Left ventricle myocardium inferior (tissue), 1 donor: ENCODE results near the gene ARHGAP25. TPM values are rescaled to one million over a fixed set of nuclear protein-coding genes. Genes with fewer than 3 reads are reported as not detected.
A peak's percentile ranks its signal among the peaks of the same experiment; 100 is the strongest.

ENCODE experiments used
- DNase-seq: peaks from one replicate; pipeline ENCODE4 v3.0.0-alpha.2; 2020
- H3K27ac ChIP-seq: fragments of 200-600 bp; replicated peaks from 2 replicates; pipeline ENCODE4 v1.8.0; 2021
- H3K27me3 ChIP-seq: fragments of 200-600 bp; 2 replicates; pipeline ENCODE4 v1.8.0; 2021; ENCODE audit warnings: low read depth
- H3K36me3 ChIP-seq: fragments of 200-600 bp; 2 replicates; pipeline ENCODE4 v1.8.0; 2021
- H3K4me1 ChIP-seq: fragments of 200-600 bp; 2 replicates; pipeline ENCODE4 v1.8.0; 2021
- H3K4me3 ChIP-seq: fragments of 200-600 bp; 2 replicates; pipeline ENCODE4 v1.8.0; 2021; ENCODE audit warnings: mild to moderate bottlenecking, moderate library complexity
- H3K9me3 ChIP-seq: fragments of 200-600 bp; replicated peaks from 2 replicates; pipeline ENCODE4 v1.8.0; 2021
- intact Hi-C: fragments of 100-400 bp; cut with micrococcal nuclease; formaldehyde crosslinking; loops from one replicate; pipeline ENCODE4 v1.11.0; 2022
- total RNA-seq: library from RNA; stranded (reverse); fragmentation: NEBNext Ultra II Directional; extraction: Animal tissue kit (Norgen Biotek cat#: 25700); gene quantifications from one replicate; pipeline ENCODE4 v1.2.1, GENCODE V29; 2021
- TF ChIP-seq, protein P1 (sequence below): fragments of 200-600 bp; IDR thresholded peaks from 2 replicates; pipeline ENCODE4 v1.8.0; 2021; ENCODE audit warnings: antibody characterized with exemption, mild to moderate bottlenecking, borderline replicate concordance
- donor health status: DM: no; HTN: yes; CAD: no; lungs with severe emphysema.

ARHGAP25 gene
- total RNA-seq, 1 donor from 2014 or later = 5.3 TPM

DNA sequence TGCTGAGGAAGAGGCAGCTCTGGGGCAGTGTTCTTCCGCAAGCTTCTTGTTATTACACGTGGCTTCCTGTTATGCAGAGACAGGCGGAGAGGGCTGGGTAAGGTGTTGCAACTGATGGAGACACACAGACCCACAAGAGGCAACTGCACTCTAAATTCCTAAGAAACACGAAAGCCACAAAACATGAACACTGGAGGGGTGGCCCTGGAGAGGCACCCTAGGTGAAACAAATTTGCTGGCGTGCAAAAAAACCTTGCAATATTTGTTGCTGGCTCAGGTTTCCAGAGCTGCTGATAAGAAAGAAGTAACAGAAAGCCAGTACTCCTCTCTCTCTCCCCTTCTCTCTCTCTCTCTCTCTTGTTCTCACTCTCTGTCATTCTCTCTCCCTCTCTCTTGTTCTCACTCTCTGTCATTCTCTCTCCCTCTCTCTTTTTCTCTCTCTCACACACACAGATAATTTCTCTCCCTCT lies 31.8 kb downstream of the ARHGAP25 start:
- Histone ChIP-seq H3K4me1 (peaks cover 46% of the 10 kb centered on the region), H3K4me3 (no peak overlapping the region), H3K27me3 (no peaks in the 10 kb centered on the region), H3K9me3 (no peaks in the 10 kb centered on the region), H3K36me3 (no peaks in the 10 kb centered on the region), H3K27ac (peak overlapping the region; percentile 58)
- peak; percentile 27 for DNase-seq
- intact Hi-C loops = no loop called here
- TF ChIP-seq, protein P1, sequence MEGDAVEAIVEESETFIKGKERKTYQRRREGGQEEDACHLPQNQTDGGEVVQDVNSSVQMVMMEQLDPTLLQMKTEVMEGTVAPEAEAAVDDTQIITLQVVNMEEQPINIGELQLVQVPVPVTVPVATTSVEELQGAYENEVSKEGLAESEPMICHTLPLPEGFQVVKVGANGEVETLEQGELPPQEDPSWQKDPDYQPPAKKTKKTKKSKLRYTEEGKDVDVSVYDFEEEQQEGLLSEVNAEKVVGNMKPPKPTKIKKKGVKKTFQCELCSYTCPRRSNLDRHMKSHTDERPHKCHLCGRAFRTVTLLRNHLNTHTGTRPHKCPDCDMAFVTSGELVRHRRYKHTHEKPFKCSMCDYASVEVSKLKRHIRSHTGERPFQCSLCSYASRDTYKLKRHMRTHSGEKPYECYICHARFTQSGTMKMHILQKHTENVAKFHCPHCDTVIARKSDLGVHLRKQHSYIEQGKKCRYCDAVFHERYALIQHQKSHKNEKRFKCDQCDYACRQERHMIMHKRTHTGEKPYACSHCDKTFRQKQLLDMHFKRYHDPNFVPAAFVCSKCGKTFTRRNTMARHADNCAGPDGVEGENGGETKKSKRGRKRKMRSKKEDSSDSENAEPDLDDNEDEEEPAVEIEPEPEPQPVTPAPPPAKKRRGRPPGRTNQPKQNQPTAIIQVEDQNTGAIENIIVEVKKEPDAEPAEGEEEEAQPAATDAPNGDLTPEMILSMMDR = no peak

DNA sequence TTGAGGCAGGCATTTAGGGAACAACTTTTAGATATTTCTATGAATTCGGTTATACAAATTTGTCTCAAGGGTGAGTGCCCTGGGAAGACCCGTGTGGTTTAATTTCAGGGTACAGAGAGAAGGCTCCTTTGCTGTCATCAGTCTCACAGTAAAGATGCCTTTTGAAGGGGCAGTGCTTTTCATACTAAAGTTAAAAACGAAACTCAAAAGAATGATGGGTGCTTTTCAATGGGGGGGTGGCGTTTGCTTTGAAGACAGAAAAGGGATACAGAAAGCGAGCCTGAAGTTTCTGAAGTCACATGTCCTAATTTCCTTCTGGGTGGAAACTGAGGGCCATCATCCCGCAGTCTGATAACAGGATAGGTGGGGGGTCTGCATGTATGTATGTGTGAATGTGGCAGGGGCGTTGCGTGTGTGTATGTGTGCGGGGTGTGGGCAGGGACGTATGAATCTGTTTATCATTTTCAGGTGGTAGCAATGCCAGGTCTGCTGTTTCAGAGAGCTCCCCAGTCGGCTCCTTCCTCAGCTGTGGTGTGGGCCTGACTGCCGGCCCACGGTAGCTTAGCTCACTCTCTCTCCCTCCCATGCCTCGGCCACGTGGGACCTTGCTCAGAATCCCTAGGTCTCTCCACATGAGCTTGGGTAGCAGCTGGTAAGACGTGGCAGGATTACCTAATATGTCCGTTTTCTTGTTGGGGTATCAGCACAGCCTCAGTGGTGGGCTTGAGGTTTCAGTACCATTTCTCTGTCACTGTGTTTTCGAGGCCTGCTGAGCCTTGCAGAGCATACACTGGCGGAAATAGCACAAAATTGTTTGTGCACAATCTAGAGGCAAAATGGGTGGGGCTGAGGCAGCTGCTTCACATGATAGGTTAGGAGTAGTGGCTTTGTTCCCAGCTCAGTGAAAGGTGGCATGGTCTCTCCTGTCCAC lies 32.7 kb downstream of the ARHGAP25 start:
- DNase-seq = no peak
- Histone ChIP-seq H3K27ac (peak overlapping the region; percentile 58), H3K9me3 (no peaks in the 10 kb centered on the region), H3K4me3 (no peak overlapping the region), H3K4me1 (peaks cover 55% of the 10 kb centered on the region), H3K36me3 (no peaks in the 10 kb centered on the region), H3K27me3 (no peaks in the 10 kb centered on the region)
- TF ChIP-seq, protein P1 = no peak
- intact Hi-C loops = no loop called here

DNA sequence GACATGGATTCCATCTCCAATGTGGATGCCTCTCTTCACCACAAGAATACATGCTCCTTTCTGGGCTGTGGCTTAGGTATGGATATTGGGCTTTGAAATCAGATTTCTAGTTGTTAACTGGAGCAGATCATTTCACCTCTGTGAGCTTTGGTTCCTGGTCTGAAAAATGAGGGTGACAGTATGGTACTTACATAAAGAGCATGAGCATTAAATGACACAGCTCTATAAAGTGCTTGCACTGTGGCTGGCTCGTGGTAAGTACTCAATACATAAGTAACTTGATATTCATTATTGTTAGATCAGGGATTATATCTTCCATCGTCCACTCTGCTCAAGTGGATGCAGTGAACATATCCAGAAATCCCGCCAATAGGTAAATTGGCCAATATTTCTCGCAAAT lies 33.4 kb downstream of the ARHGAP25 start:
- Histone ChIP-seq H3K27ac (no peak overlapping the region), H3K27me3 (no peaks in the 10 kb centered on the region)
- intact Hi-C loops = no loop called here

DNA sequence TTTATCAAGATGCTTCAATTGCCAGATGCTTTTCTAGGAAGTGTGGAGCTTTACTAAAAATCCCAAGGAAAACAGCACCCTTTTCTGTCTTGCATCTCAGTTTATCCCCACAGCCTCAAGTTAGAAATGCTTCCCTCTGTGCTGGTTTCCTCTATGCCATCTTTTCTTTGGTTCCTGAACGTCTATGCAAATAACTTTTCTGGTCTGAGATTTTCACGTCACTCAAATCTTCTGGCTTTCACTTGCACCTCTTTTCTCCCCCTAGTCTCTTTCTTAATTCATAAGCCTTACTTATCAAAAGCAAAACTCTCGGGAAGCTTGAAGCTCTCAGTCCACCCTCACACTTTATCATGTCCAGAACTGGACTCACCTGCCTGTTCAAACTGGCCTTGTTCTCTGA lies 33.9 kb downstream of the ARHGAP25 start:
- H3K4me1 ChIP-seq = peaks cover 52% of the 10 kb centered on the region
- TF ChIP-seq, protein P1 = no peak
- no peak for DNase-seq
- no peaks in the 10 kb centered on the region for H3K36me3 ChIP-seq
- intact Hi-C loops = no loop called here
- H3K27me3 ChIP-seq = no peaks in the 10 kb centered on the region
- H3K9me3 ChIP-seq = no peaks in the 10 kb centered on the region
- no peak overlapping the region for H3K27ac ChIP-seq
- H3K4me3 ChIP-seq = no peak overlapping the region

More for the DNA sequence above, 33.4 kb downstream of the ARHGAP25 start:
- DNase-seq = no peak
- H3K36me3 ChIP-seq = no peaks in the 10 kb centered on the region
- peaks cover 53% of the 10 kb centered on the region for H3K4me1 ChIP-seq
- TF ChIP-seq, protein P1 = no peak
- no peaks in the 10 kb centered on the region for H3K9me3 ChIP-seq
- H3K4me3 ChIP-seq = no peak overlapping the region

DNA sequence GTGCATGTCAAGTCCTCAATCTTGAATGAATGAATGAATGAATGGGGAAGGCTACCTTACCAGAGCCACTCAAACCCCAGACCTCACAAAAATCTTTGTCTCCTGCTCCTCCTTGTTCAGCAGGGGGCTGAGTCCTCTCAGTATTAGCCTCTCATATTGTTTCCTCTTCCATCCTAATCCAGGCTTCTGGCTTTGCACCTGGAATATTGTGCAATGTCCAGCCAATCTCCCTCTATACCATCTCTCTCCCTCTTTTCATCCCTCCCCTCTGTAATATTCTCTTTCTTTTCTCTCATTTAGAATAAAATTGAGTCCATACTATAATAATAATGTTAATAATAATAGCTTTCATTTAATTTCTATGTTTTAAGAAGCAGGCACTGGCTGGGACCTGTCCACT lies 34.3 kb downstream of the ARHGAP25 start:
- intact Hi-C loops = no loop called here
- TF ChIP-seq, protein P1 = no peak
- DNase-seq = no peak
- no peaks in the 10 kb centered on the region for H3K9me3 ChIP-seq
- H3K4me3 ChIP-seq = no peak overlapping the region
- H3K27me3 ChIP-seq = no peaks in the 10 kb centered on the region
- H3K36me3 ChIP-seq = no peaks in the 10 kb centered on the region
- H3K4me1 ChIP-seq = peaks cover 57% of the 10 kb centered on the region
- no peak overlapping the region for H3K27ac ChIP-seq
